Neuronal stem cell (in vitro differentiated cells): ENCODE data around the gene GPR151. TPM values are rescaled to one million over a fixed set of nuclear protein-coding genes. Genes with fewer than 3 reads are reported as not detected.

Source experiments
- DNase-seq: peaks from one replicate; pipeline ENCODE4 v3.0.0-alpha.2; 2013; ENCODE audit warnings: low spot score
- H2AFZ ChIP-seq: one replicate; pipeline ENCODE4 v1.6.1; 2013; ENCODE audit warnings: mild to moderate bottlenecking, low read length, inconsistent platforms
- H2AK5ac ChIP-seq: 2 replicates; pipeline ENCODE4 v1.6.1; 2013; ENCODE audit warnings: low read depth, mild to moderate bottlenecking, inconsistent platforms, low read length, moderate library complexity, mixed read lengths
- H2BK120ac ChIP-seq: 2 replicates; pipeline ENCODE4 v1.6.1; 2013; ENCODE audit warnings: low read depth, mild to moderate bottlenecking, inconsistent platforms, low read length, moderate library complexity, mixed read lengths
- H2BK12ac ChIP-seq: one replicate; pipeline ENCODE4 v1.6.1; 2013; ENCODE audit warnings: low read length, inconsistent platforms
- H2BK15ac ChIP-seq: 2 replicates; pipeline ENCODE4 v1.6.1; 2013; ENCODE audit warnings: mild to moderate bottlenecking, low read length, inconsistent platforms, mixed read lengths
- H2BK5ac ChIP-seq: one replicate; pipeline ENCODE4 v1.6.1; 2013; ENCODE audit warnings: inconsistent platforms, mild to moderate bottlenecking, low read length, moderate library complexity
- H3K14ac ChIP-seq: one replicate; pipeline ENCODE4 v1.6.1; 2013; ENCODE audit warnings: low read length, inconsistent platforms
- H3K18ac ChIP-seq: 2 replicates; pipeline ENCODE4 v1.6.1; 2013; ENCODE audit warnings: low read length, inconsistent platforms
- H3K23ac ChIP-seq: 2 replicates; pipeline ENCODE4 v1.6.1; 2013; ENCODE audit warnings: low read depth, mild to moderate bottlenecking, mixed read lengths, low read length, inconsistent platforms; ENCODE audit not compliant: poor library complexity
- H3K27ac ChIP-seq: replicated peaks from 3 replicates; pipeline ENCODE4 v1.5.1; 2013; ENCODE audit warnings: low read length, inconsistent platforms
- H3K27me3 ChIP-seq, 3 experiments: 2 replicates each; pipeline ENCODE4 v1.6.1; 2013; ENCODE audit warnings: low read length in 3 of 3, mild to moderate bottlenecking in 2 of 3, inconsistent platforms in 1 of 3, low read depth in 1 of 3, mixed read lengths in 1 of 3, moderate library complexity in 1 of 3; ENCODE audit not compliant: control insufficient read depth in 3 of 3, insufficient read depth in 3 of 3
- H3K36me3 ChIP-seq, 2 donors: replicated peaks in 1 of 2; 2 replicates each; pipeline ENCODE4 v1.6.1; 2013; ENCODE audit warnings: low read length in 2 of 2; ENCODE audit not compliant: control insufficient read depth in 2 of 2, insufficient read depth in 2 of 2
- H3K4ac ChIP-seq: 2 replicates; pipeline ENCODE4 v1.6.1; 2013; ENCODE audit warnings: inconsistent platforms, mild to moderate bottlenecking, low read length, moderate library complexity
- H3K4me1 ChIP-seq, 2 donors: 1 replicate in 1 of 2; 2 replicates in 1 of 2; pipeline ENCODE4 v1.6.1; 2013; ENCODE audit warnings: low read length in 2 of 2, low read depth in 1 of 2; ENCODE audit not compliant: control insufficient read depth in 2 of 2, insufficient read depth in 1 of 2
- H3K4me2 ChIP-seq: one replicate; pipeline ENCODE4 v1.6.1; 2013; ENCODE audit warnings: mild to moderate bottlenecking, low read length, inconsistent platforms; ENCODE audit not compliant: insufficient read depth, poor library complexity, severe bottlenecking
- H3K4me3 ChIP-seq, 2 donors: 2 replicates each; pipeline ENCODE4 v1.5.1; 2013; ENCODE audit warnings: low read length in 2 of 2, mild to moderate bottlenecking in 2 of 2, inconsistent platforms in 1 of 2, moderate library complexity in 1 of 2
- H3K79me1 ChIP-seq: one replicate; pipeline ENCODE4 v1.6.1; 2013; ENCODE audit warnings: low read depth, mild to moderate bottlenecking, inconsistent platforms, low read length, moderate library complexity
- H3K9ac ChIP-seq: one replicate; pipeline ENCODE4 v1.6.1; 2013; ENCODE audit warnings: mild to moderate bottlenecking, low read depth, low read length, inconsistent platforms; ENCODE audit not compliant: poor library complexity
- H3K9me3 ChIP-seq, 2 donors: replicated peaks in 1 of 2; 2 replicates each; pipeline versions ENCODE3 to v1.6.1; 2013; ENCODE audit warnings: low read length in 2 of 2, mild to moderate bottlenecking in 2 of 2, inconsistent platforms in 1 of 2, low read depth in 1 of 2, mixed read lengths in 1 of 2, moderate library complexity in 1 of 2; ENCODE audit not compliant: control insufficient read depth in 2 of 2, insufficient read depth in 1 of 2
- H4K8ac ChIP-seq: one replicate; pipeline ENCODE4 v1.6.1; 2013; ENCODE audit warnings: low read depth, mild to moderate bottlenecking, inconsistent platforms, low read length, moderate library complexity
- H4K91ac ChIP-seq: one replicate; pipeline ENCODE4 v1.6.1; 2013; ENCODE audit warnings: low read length, low read depth, mild to moderate bottlenecking, inconsistent platforms; ENCODE audit not compliant: poor library complexity
- WGBS, 2 donors: extraction: QIAGEN DNeasy Blood & Tissue Kit; methylation state at CpG; one replicate each; pipeline ENCODE4 v1.1.7; 2013; ENCODE audit warnings: missing lambda C conversion rate in 2 of 2, mixed read lengths in 1 of 2; ENCODE audit not compliant: insufficient read length in 2 of 2, insufficient replicate concordance in 1 of 2; ENCODE audit errors: extremely low coverage in 2 of 2; 5-methylcytosine and 5-hydroxymethylcytosine counted together
- small RNA-seq: library from polyadenylated mRNA; stranded (forward); fragments of <200 nt; extraction: miRNeasy Mini kit (QIAGEN cat#:217004); gene quantifications from one replicate; pipeline ENCODE3, GENCODE V24; 2013; ENCODE audit not compliant: insufficient read depth

The GPR151 gene

DNA sequence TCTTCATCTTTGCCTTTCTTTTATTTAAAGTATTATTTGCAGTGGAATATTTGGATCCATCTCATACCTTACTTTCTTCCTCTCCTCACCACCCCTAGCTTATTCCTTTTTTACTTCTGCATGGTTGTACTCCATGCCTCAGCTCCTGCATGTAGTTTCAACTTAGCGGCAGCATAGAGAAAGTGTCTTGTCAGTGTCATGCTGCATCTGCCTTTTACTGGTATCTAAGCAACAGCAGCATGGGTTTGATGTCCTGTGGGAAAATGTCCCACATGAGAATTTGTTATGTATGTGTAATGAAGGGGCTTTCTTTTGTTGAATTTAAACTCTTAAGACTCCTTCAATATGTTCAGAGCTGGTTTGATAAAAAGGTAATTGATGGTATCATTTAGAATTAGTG, 48.2 kb downstream of the GPR151 start:
- Histone ChIP-seq H2BK15ac (no peak overlapping the region), H3K36me3 (peaks cover 16 to 98% of the 10 kb centered on the region in 2 donors), H3K27me3 (no peaks in the 10 kb centered on the region), H3K27ac (no peak overlapping the region), H3K4me2 (no peak overlapping the region), H2BK12ac (no peak overlapping the region), H3K14ac (no peak overlapping the region), H2BK120ac (no peak overlapping the region), H3K9me3 (peaks cover 0 to 2% of the 10 kb centered on the region in 2 donors), H2AFZ (no peak overlapping the region), H3K9ac (no peak overlapping the region), H3K4ac (no peak overlapping the region), H3K23ac (no peak overlapping the region), H3K18ac (no peak overlapping the region), H3K79me1 (no peaks in the 10 kb centered on the region), H2AK5ac (no peak overlapping the region), H4K91ac (no peak overlapping the region), H2BK5ac (no peak overlapping the region), H3K4me1 (peaks cover 0 to 9% of the 10 kb centered on the region in 2 donors), H4K8ac (no peak overlapping the region), H3K4me3 (no peak overlapping the region)
- no CpG with 5 or more reads among the region's 1 CpG for WGBS, 2 donors
- no peak for DNase-seq

DNA sequence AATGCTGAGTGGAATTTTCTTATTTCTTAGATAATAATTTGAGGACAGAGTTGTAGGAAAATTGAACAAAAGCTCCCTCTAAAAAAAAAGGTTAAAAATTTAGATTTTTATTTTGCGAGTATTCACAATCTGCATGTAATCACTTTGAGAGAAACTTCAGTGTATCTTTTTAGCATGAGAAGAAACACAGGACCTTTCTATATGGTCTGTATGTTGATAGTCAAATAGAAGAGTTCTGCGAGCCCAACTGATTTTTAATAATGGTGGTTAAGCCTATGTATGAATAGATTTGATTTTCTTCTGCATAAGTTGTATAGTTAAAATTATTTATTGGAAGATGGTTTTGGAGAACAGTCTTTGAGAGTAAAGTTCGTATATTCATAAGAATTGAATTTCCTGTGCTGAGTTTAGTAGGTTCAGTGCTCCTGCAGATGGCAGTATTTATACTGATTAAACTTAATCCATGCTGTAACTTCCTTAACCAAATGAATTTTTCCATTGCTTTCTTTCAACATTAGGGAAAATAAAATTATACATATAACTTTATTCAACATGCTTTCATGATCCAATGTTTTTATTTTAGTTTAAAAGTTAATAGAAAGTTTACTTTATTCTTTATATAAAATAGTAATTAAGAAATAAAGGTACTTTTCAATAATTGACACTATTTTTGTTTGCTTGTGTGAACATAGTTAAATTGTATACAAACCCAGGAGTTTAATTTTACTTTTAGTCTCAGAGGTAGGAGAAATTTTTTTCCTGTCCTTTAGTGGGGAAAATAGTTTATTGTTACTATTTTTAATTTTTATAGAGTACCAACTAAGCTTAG, 49.3 kb downstream of the GPR151 start:
- Histone ChIP-seq H3K4me2 (no peak overlapping the region), H2BK12ac (no peak overlapping the region), H4K91ac (no peak overlapping the region), H3K36me3 (peaks cover 16 to 98% of the 10 kb centered on the region in 2 donors), H3K4me1 (peaks cover 0 to 9% of the 10 kb centered on the region in 2 donors), H4K8ac (no peak overlapping the region), H2AFZ (no peak overlapping the region), H2BK15ac (no peak overlapping the region), H2AK5ac (no peak overlapping the region), H3K14ac (no peak overlapping the region), H3K79me1 (no peaks in the 10 kb centered on the region), H2BK120ac (no peak overlapping the region), H2BK5ac (no peak overlapping the region), H3K9me3 (peaks cover 0 to 2% of the 10 kb centered on the region in 2 donors), H3K9ac (no peak overlapping the region), H3K4ac (no peak overlapping the region), H3K27ac (no peak overlapping the region), H3K23ac (no peak overlapping the region), H3K4me3 (no peak overlapping the region), H3K27me3 (no peaks in the 10 kb centered on the region), H3K18ac (no peak overlapping the region)
- no peak for DNase-seq
- 100% methylated on average over 1 of the region's 3 CpGs; no CpG with 5 or more reads in 1 of the 2 donors for WGBS, 2 donors

DNA sequence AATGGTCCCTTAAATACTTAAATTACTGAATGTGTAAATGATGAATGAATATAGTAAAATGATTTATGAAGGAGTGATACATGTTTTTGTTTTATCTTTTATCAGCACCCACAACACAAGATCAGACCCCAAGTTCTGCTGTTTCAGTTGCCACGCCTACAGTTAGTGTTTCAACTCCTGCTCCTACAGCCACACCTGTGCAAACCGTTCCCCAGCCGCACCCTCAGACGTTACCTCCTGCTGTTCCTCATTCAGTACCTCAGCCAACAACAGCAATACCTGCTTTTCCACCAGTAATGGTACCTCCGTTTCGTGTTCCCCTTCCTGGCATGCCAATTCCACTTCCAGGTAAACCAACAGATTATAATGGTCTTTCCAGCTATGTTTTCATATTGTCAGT, 52.5 kb downstream of the GPR151 start:
- no peak overlapping the region for H2BK12ac ChIP-seq
- no peak overlapping the region for H2BK15ac ChIP-seq
- peak overlapping the region in 1 of 2 donors; percentile 67 for H3K4me3 ChIP-seq
- no peak overlapping the region for H3K23ac ChIP-seq
- no peak overlapping the region for H3K4ac ChIP-seq
- H2AK5ac ChIP-seq = no peak overlapping the region
- H3K27me3 ChIP-seq = no peaks in the 10 kb centered on the region
- H3K9me3 ChIP-seq = peaks cover 0 to 2% of the 10 kb centered on the region in 2 donors
- H4K8ac ChIP-seq = no peak overlapping the region
- H2BK5ac ChIP-seq = no peak overlapping the region
- WGBS, 2 donors = no CpG with 5 or more reads among the region's 6 CpGs
- no peak overlapping the region for H2AFZ ChIP-seq
- peaks cover 4% of the 10 kb centered on the region for H3K79me1 ChIP-seq
- peaks cover 0 to 9% of the 10 kb centered on the region in 2 donors for H3K4me1 ChIP-seq
- no peak overlapping the region for H3K14ac ChIP-seq
- H3K27ac ChIP-seq = no peak overlapping the region
- no peak overlapping the region for H3K4me2 ChIP-seq
- no peak for DNase-seq
- no peak overlapping the region for H3K9ac ChIP-seq
- H4K91ac ChIP-seq = no peak overlapping the region
- no peak overlapping the region for H3K18ac ChIP-seq
- H2BK120ac ChIP-seq = no peak overlapping the region
- peaks cover 20 to 98% of the 10 kb centered on the region in 2 donors for H3K36me3 ChIP-seq

Small RNA genes within 50 kb of the gene (small RNA-seq; reads per million reads assigned to genes)
- gene RF02271 = not detected
